K562 (cell line): ENCODE data around the gene ILKAP.

Source experiments
- CREB1 ChIP-seq, 2 experiments: sonication (generic) in 1 of 2; formaldehyde crosslinking in 1 of 2; IDR thresholded peaks; 2 replicates each; pipeline versions ENCODE4 v1.6.1 to v1.8.0; 2012 to 2022; ENCODE audit warnings: inconsistent platforms in 1 of 2, mild to moderate bottlenecking in 1 of 2, missing genetic modification reagents in 1 of 2, moderate library complexity in 1 of 2
- YY1 ChIP-seq, 3 experiments: IDR thresholded peaks; 2 replicates each; pipeline ENCODE4 v1.6.1; 2011; ENCODE audit warnings: low read length in 2 of 3, mild to moderate bottlenecking in 2 of 3, moderate library complexity in 2 of 3, borderline replicate concordance in 1 of 3, control low read depth in 1 of 3, low read depth in 1 of 3; ENCODE audit not compliant: insufficient read depth in 3 of 3, insufficient replicate concordance in 2 of 3, control insufficient read depth in 1 of 3, insufficient read length in 1 of 3; ENCODE audit errors: extremely low read depth in 1 of 3
- ZNF778 ChIP-seq: fragments of 450-650 bp; formaldehyde crosslinking; IDR thresholded peaks from 2 replicates; pipeline ENCODE4 v1.4.0; 2020; ENCODE audit warnings: mild to moderate bottlenecking, moderate library complexity
- TF ChIP-seq, protein P1 (sequence below), 3 experiments: IDR thresholded peaks in 2 of 3; conservative IDR thresholded peaks in 1 of 3; 2 replicates each; pipeline ENCODE4 v1.5.1; 2011 to 2012; ENCODE audit warnings: low read length in 3 of 3, mild to moderate bottlenecking in 3 of 3, control low read depth in 2 of 3, improper control_type of control experiment in 1 of 3, inconsistent platforms in 1 of 3, low read depth in 1 of 3, mixed read lengths in 1 of 3, moderate library complexity in 1 of 3; ENCODE audit not compliant: insufficient read depth in 2 of 3
- TF ChIP-seq, protein P2 (sequence below): sonication (generic); formaldehyde crosslinking; IDR thresholded peaks from 2 replicates; pipeline ENCODE4 v1.9.0; 2022; ENCODE audit warnings: mild to moderate bottlenecking, missing genetic modification reagents
- TF ChIP-seq, protein P3 (sequence below): fragments of 250-450 bp; sonication (Bioruptor Pico); IDR thresholded peaks from 2 replicates; pipeline ENCODE4 v1.6.1; 2021; ENCODE audit warnings: mild to moderate bottlenecking
- TF ChIP-seq, protein P4 (sequence below): fragments of 450-650 bp; IDR thresholded peaks from 2 replicates; pipeline ENCODE4 v1.6.1; 2016; ENCODE audit warnings: antibody characterized with exemption
- TF ChIP-seq, protein P5 (sequence below): fragments of 450-650 bp; IDR thresholded peaks from 2 replicates; pipeline ENCODE4 v1.6.1; 2017; ENCODE audit warnings: mild to moderate bottlenecking, moderate library complexity

DNA sequence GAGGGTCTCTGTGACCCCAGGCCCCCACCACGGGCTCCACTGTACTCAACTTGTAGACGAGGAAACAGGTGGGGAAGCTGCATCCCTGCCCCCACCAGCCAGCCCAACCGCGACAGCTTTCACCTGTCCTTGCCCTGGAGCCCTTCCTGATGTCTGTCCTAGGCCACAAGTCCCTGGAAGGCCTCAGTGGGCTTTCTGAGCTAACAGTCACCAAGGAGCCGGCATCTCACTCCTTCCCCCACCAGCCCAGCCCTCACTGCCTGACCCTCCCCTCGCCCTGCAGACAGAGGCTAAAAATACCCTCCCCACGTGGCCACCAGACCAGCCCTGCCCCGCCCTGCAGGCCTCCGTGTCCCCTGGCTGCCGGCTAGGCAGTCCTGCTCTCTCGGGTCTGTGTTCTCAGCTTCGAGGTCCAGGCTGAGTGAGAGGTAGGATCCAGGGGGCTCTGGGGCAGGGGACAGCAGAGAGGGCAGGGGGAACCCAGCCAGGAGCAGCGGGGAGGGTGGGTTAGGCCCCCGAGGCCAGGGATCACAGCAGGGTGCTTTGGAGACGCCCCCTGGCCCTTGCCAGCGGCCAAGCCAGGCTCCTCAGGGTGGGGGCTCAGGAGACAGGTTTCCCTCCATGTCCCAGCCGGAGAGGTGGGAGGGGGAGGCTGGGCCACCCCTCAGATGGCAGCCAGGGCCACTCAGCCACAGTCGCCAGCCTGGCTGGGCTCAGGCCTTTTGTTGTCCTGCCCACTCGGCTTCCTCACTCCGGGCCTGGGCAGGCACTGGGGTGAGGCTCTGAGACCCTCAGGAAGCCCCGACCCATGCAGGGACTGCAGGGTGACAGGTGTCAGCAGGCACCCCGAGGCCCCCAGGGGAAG is 64.9 kb downstream of the ILKAP start, which contains the start of gene KLHL30:
- TF ChIP-seq, protein P1, sequence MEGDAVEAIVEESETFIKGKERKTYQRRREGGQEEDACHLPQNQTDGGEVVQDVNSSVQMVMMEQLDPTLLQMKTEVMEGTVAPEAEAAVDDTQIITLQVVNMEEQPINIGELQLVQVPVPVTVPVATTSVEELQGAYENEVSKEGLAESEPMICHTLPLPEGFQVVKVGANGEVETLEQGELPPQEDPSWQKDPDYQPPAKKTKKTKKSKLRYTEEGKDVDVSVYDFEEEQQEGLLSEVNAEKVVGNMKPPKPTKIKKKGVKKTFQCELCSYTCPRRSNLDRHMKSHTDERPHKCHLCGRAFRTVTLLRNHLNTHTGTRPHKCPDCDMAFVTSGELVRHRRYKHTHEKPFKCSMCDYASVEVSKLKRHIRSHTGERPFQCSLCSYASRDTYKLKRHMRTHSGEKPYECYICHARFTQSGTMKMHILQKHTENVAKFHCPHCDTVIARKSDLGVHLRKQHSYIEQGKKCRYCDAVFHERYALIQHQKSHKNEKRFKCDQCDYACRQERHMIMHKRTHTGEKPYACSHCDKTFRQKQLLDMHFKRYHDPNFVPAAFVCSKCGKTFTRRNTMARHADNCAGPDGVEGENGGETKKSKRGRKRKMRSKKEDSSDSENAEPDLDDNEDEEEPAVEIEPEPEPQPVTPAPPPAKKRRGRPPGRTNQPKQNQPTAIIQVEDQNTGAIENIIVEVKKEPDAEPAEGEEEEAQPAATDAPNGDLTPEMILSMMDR (IDR thresholded peaks at IDR 0.05 in 2 of 3, conservative IDR thresholded peaks at IDR 0.05 in 1 of 3; ENCODE audit: insufficient read depth in 2 of 3, low read depth in 1 of 3, low read length in 3 of 3): no peak
- TF ChIP-seq, protein P2, sequence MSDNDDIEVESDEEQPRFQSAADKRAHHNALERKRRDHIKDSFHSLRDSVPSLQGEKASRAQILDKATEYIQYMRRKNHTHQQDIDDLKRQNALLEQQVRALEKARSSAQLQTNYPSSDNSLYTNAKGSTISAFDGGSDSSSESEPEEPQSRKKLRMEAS (CRISPR knock-in tag): no peak
- TF ChIP-seq, protein P3, sequence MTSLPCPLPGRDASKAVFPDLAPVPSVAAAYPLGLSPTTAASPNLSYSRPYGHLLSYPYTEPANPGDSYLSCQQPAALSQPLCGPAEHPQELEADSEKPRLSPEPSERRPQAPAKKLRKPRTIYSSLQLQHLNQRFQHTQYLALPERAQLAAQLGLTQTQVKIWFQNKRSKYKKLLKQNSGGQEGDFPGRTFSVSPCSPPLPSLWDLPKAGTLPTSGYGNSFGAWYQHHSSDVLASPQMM (CRISPR knock-in tag): no peak
- TF ChIP-seq ZNF778 (CRISPR knock-in tag) (no peak), CREB1 (IDR thresholded peaks at IDR 0.05) (no peak), CREB1 (CRISPR knock-in tag; IDR thresholded peaks at IDR 0.05) (no peak), YY1 (IDR thresholded peaks at IDR 0.05; ENCODE audit: borderline replicate concordance in 1 of 3, control insufficient read depth in 1 of 3, extremely low read depth in 1 of 3, insufficient read depth in 3 of 3, insufficient read length in 1 of 3, insufficient replicate concordance in 2 of 3, low read depth in 1 of 3, low read length in 2 of 3) (no peak)
- TF ChIP-seq, protein P4, sequence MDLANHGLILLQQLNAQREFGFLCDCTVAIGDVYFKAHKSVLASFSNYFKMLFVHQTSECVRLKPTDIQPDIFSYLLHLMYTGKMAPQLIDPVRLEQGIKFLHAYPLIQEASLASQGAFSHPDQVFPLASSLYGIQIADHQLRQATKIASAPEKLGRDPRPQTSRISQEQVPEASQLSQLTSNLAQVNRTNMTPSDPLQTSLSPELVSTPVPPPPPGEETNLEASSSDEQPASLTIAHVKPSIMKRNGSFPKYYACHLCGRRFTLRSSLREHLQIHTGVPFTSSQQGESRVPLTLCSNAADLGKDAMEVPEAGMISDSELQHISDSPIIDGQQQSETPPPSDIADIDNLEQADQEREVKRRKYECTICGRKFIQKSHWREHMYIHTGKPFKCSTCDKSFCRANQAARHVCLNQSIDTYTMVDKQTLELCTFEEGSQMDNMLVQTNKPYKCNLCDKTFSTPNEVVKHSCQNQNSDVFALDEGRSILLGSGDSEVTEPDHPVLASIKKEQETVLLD: no peak
- TF ChIP-seq, protein P5, sequence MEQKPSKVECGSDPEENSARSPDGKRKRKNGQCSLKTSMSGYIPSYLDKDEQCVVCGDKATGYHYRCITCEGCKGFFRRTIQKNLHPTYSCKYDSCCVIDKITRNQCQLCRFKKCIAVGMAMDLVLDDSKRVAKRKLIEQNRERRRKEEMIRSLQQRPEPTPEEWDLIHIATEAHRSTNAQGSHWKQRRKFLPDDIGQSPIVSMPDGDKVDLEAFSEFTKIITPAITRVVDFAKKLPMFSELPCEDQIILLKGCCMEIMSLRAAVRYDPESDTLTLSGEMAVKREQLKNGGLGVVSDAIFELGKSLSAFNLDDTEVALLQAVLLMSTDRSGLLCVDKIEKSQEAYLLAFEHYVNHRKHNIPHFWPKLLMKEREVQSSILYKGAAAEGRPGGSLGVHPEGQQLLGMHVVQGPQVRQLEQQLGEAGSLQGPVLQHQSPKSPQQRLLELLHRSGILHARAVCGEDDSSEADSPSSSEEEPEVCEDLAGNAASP: no peak
